Body of pancreas (tissue), 4 donors: ENCODE measurements around the gene UBE2L6. TPM values are rescaled to one million over a fixed set of nuclear protein-coding genes. Genes with fewer than 3 reads are reported as not detected.

Experiments
- ATAC-seq: fragments of 150-250 bp; one replicate; pipeline ENCODE4 v1.9.1; 2016
- DNase-seq, 4 donors: peaks; one replicate each; pipeline ENCODE4 v3.0.0-alpha.2; 2019
- H3K27ac ChIP-seq, 4 donors: fragments of 200-600 bp; sonication (generic); 1 replicate in 3 of 4; 2 replicates in 1 of 4; pipeline versions ENCODE4 v1.5.1 to v1.6.1; 2016 to 2019; ENCODE audit warnings: mild to moderate bottlenecking in 1 of 4, mixed read lengths in 1 of 4, moderate library complexity in 1 of 4
- H3K27me3 ChIP-seq, 2 donors: fragments of 200-600 bp; sonication (generic); one replicate each; pipeline ENCODE4 v1.6.0; 2016; ENCODE audit warnings: mild to moderate bottlenecking in 1 of 2
- H3K36me3 ChIP-seq, 2 donors: fragments of 200-600 bp; sonication (generic); replicated peaks in 1 of 2; 2 replicates each; pipeline ENCODE4 v1.5.1; 2016; ENCODE audit warnings: low read depth in 2 of 2; ENCODE audit not compliant: insufficient read depth in 1 of 2
- H3K4me1 ChIP-seq: fragments of 200-600 bp; sonication (generic); one replicate; pipeline ENCODE4 v1.6.0; 2016
- H3K4me3 ChIP-seq, 2 donors: fragments of 200-600 bp; sonication (generic); 1 replicate in 1 of 2; 2 replicates in 1 of 2; pipeline ENCODE4 v1.5.1; 2016 to 2019
- H3K9me3 ChIP-seq, 3 donors: fragments of 200-600 bp; sonication (generic); 1 replicate in 2 of 3; 2 replicates in 1 of 3; pipeline ENCODE4 v1.5.1; 2016
- CTCF ChIP-seq, 7 experiments: fragments of 450-650 bp in 4 of 7; fragments of 200-600 bp in 3 of 7; sonication (generic) in 3 of 7; IDR thresholded peaks; one replicate each; pipeline ENCODE4 v1.5.1; 2016 to 2019; ENCODE audit warnings: antibody characterized with exemption in 7 of 7
- POLR2A ChIP-seq, 3 donors: fragments of 450-650 bp; IDR thresholded peaks; one replicate each; pipeline ENCODE4 v1.6.1; 2016; ENCODE audit warnings: antibody characterized with exemption in 3 of 3, mild to moderate bottlenecking in 2 of 3
- WGBS, 2 donors: methylation state at CpG; one replicate each; pipeline ENCODE4 v1.1.5; 2017; 5-methylcytosine and 5-hydroxymethylcytosine counted together
- intact Hi-C: fragments of 100-400 bp; cut with DNase I; formaldehyde crosslinking; loops from one replicate; pipeline ENCODE4 v1.15.1; 2023
- total RNA-seq, 2 donors: library from RNA; depleted of rRNA; stranded (reverse); fragments of >200 nt; gene quantifications; one replicate each; pipeline ENCODE4 v1.1.0, GENCODE V29; 2016

Gene UBE2L6
- total RNA-seq, 2 donors from 2014 or later: 7.9 to 17.4 TPM

- no peak for DNase-seq
- no peak overlapping the region for H3K27ac ChIP-seq
- H3K4me1 ChIP-seq: peaks cover 8% of the 10 kb centered on the region
- no peak for ATAC-seq
- no peaks in the 10 kb centered on the region for H3K27me3 ChIP-seq
- 94 to 97% methylated on average over 6 to 7 of the region's 13 CpGs for WGBS, 2 donors
- peaks cover 0 to 2% of the 10 kb centered on the region in 2 donors for H3K36me3 ChIP-seq
- no peaks in the 10 kb centered on the region for H3K9me3 ChIP-seq
- no peak for TF ChIP-seq CTCF (IDR thresholded peaks at IDR 0.05)
- TF ChIP-seq POLR2A (IDR thresholded peaks at IDR 0.05): no peak
- intact Hi-C loops: no loop called here
- H3K4me3 ChIP-seq: no peak overlapping the region
Observed at GRCh38 chr11:57545883-57546282, 21.6 kb downstream of the UBE2L6 start.

GRCh38 chr11:57544566-57544965 is 22.9 kb downstream of the UBE2L6 start:
- intact Hi-C loops: no loop called here

GRCh38 chr11:57543593-57543992 is 23.9 kb downstream of the UBE2L6 start:
- Histone ChIP-seq H3K36me3 (no peaks in the 10 kb centered on the region), H3K27me3 (no peaks in the 10 kb centered on the region), H3K9me3 (no peaks in the 10 kb centered on the region), H3K4me1 (peaks cover 8% of the 10 kb centered on the region), H3K4me3 (no peak overlapping the region), H3K27ac (no peak overlapping the region)
- 38 to 44% methylated on average over 6 of the region's 6 CpGs for WGBS, 2 donors
- intact Hi-C loops: no loop called here
- ATAC-seq (no peak), DNase-seq (no peak)
- no peak for TF ChIP-seq POLR2A (IDR thresholded peaks at IDR 0.05)
- TF ChIP-seq CTCF (IDR thresholded peaks at IDR 0.05): no peak

More at GRCh38 chr11:57544566-57544965, 22.9 kb downstream of the UBE2L6 start:
- no peaks in the 10 kb centered on the region for H3K36me3 ChIP-seq
- no peaks in the 10 kb centered on the region for H3K9me3 ChIP-seq
- 76 to 91% methylated on average over 6 of the region's 6 CpGs for WGBS, 2 donors
- H3K4me1 ChIP-seq: peaks cover 8% of the 10 kb centered on the region
- TF ChIP-seq CTCF (IDR thresholded peaks at IDR 0.05) (no peak), POLR2A (IDR thresholded peaks at IDR 0.05) (no peak)
- no peak for DNase-seq
- no peak overlapping the region for H3K4me3 ChIP-seq
- ATAC-seq: no peak
- H3K27ac ChIP-seq: no peak overlapping the region
- no peaks in the 10 kb centered on the region for H3K27me3 ChIP-seq

DNA sequence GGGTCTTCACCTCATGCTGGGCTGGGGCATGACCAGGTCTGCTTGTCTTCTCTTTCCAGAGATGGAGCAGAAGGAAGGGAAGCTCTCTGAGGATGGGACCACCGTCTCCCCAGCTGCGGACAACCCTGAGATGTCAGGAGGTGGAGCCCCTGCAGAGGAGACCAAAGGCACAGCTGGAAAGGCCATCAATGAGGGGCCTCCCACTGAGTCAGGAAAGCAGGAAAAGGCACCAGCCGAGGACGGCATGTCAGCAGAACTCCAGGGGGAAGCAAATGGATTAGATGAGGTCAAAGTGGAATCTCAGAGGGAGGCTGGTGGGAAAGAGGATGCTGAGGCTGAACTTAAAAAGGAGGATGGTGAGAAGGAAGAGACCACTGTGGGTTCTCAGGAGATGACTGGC is 24.9 kb downstream of the UBE2L6 start:
- no peak for TF ChIP-seq POLR2A (IDR thresholded peaks at IDR 0.05)
- TF ChIP-seq CTCF (IDR thresholded peaks at IDR 0.05): no peak

GRCh38 chr11:57541169-57541568 is 26.3 kb downstream of the UBE2L6 start:
- no peaks in the 10 kb centered on the region for H3K27me3 ChIP-seq
- H3K27ac ChIP-seq: no peak overlapping the region
- H3K36me3 ChIP-seq: no peaks in the 10 kb centered on the region
- 81 to 83% methylated on average over 5 of the region's 5 CpGs for WGBS, 2 donors
- intact Hi-C loops: no loop called here
- H3K4me3 ChIP-seq: no peak overlapping the region
- TF ChIP-seq CTCF (IDR thresholded peaks at IDR 0.05) (no peak), POLR2A (IDR thresholded peaks at IDR 0.05) (no peak)
- DNase-seq (no peak), ATAC-seq (no peak)
- H3K4me1 ChIP-seq: no peaks in the 10 kb centered on the region
- H3K9me3 ChIP-seq: no peaks in the 10 kb centered on the region

More for the DNA sequence above, 24.9 kb downstream of the UBE2L6 start:
- no peaks in the 10 kb centered on the region for H3K36me3 ChIP-seq
- WGBS, 2 donors: 78 to 88% methylated on average over 4 of the region's 4 CpGs
- no peaks in the 10 kb centered on the region for H3K9me3 ChIP-seq
- no peak overlapping the region for H3K4me3 ChIP-seq
- peaks cover 1% of the 10 kb centered on the region for H3K4me1 ChIP-seq
- DNase-seq: no peak
- ATAC-seq: no peak
- no peak overlapping the region for H3K27ac ChIP-seq
- intact Hi-C loops: no loop called here
- H3K27me3 ChIP-seq: no peaks in the 10 kb centered on the region
